NCI-H2081 (cell line): Measurements from ENCODE around the gene CEP131.
"Not testable (repeated sequence)": the region's sequence is repeated elsewhere in the genome, so short reads cannot be mapped to it uniquely, and the experiment has no call there.

Experiments
- DNase-seq, 2 experiments: peaks; one replicate each; lab custom pipeline; 2025; lab: John Stamatoyannopoulos, UW

The CEP131 gene

DNA sequence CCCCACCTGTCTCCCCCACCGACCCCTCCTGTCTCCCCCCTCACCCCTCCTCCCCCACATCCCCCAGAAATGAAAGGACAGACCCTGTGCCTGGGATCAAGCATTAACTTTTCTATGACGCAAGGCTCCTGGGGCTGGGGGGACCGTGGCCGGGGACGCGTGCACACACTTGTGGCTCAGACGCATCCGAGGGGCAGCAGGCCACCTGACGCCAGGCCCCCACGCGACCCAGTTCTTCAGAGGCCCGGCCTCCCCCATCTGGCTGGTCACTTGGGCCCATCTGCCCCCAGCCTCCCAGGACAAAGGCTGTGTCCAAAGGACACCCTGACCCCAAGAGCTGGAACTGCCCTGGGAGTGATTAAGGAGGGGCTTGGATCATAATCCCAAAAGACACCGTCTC, 71.5 kb downstream of the CEP131 start:
- DNase-seq: no peak

DNA sequence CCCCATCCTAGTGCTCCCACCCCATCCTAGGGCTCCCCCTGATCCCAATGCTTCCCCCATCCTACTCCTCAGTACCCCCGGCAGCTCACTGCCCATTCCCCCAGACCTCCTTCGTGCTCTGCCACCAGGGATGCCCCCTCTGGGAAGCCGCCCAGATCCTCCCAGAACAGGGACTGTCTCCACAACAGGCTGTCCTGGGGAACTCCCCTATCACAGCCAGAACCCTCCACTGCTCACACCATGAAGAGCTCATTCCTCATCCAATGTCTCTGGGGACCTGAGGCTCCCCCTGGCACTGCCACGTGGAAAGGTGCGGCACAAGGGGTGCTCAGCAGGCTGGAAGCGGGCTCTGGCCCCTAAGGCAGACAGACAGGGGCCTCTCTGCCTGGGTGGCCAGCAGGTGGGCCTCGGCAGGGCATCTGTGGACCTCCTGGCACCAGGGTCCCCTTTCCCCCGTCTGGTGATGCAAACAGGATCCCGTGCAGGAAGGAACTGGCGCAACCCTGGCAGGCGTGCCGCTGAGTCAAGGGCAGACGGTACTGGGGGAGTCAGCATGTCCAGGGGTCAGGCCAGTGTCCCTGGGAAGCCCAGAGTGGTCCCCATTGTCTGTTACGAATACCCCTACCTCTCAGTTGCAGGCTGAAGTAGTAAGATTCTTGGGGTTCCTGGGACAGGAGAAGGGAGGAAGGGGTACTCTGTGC, 72.2 kb downstream of the CEP131 start:
- no peak for DNase-seq

DNA sequence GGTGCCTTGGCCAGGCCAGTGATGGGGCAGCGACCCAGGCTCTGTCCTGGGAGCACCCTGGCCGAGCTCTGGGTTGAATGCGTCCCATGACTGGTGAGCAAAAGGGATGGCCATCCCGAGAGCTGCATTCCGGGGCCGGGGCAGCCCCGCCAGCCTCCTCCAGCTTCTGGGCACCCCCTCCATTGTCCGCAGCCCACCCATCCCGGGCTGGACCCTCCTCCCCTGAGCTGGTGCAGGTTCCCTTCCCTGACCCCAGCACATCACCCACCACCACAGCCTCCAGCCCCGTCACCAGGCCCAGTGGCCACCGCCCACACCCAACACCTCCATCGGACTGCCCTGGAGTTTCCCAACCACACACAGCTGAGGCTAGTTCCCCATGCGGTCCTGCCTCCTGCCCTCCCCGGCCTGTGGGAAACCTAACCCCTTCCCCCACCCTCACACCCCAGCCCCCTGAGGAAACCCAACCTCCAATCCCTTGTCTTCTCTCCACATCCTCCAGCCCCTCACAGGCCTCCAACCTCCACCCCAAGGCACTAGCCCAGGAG, 73.7 kb downstream of the CEP131 start:
- no peak for DNase-seq

DNA sequence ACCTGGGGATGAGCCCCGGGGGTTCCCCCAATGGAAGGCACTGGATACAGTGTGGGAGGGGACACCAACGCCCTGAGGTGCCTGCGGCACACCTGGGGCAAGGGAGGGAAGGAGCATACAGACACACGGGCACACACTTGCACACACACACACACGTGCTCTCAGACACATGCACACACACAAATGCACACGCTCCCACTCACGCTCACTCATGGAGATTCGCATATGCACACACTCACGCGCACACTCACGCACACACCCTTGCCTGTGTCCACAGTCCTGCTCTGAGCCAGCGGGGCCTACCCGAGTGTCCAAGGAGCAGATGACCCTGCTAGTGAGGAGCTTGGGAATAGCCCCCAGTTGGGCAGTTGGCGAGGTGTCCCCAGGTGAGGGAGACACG, 74.2 kb downstream of the CEP131 start:
- no peak for DNase-seq

DNA sequence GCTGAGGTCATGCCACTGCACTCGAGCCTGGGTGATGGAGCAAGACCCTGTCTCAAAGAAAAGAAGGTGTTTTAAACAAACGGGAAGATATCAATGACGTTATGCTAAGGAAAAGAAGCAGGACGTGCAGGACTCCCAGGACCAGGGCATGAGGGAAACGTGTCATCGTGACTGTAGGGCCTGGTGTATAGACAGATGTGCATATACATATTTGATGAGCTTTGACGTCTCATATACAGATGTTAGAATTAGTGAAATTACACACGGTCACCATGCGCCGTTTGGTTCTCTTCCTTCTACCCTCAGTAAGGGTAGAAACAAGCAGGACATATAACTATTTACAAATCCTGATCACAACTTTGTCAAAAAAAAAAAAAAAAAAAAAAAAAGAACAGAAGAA, 75.1 kb downstream of the CEP131 start:
- DNase-seq: no peak

DNA sequence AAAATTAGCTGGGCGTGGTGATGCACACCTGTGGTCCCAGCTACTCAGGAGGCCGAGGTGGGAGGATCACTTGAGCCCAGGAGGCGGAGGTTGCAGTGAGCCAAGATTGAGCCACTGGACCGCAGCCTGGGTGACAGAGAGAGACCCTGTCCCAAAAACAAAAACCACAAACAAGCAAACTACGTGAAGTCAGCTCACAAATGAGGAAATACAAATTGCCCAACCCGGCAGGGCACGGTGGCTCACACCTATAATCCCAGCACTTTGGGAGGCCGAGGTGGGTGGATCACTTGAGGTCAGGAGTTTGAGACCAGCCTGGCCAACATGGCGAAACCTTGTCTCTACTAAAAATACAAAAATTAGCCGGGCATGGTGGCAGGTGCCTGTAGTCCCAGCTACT, 76.6 kb downstream of the CEP131 start:
- DNase-seq: not testable (repeated sequence)

DNA sequence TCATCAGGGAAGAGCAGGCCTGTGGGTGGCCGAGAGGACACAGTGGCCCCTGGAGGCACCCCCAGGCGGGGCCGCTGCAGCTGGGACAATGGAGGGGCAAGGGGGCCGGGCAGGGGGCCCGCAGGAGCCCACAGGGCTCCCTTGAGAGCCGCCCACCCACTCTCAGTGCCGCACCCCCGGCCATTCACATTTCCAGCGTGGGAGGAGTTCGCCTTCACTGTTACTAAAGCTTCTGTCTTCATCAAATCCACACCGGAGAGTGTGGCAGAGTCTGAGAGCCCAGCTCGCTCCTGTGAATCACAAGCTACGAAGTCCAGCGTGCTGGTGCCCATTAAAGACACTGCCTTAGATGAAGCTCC, 78.4 kb downstream of the CEP131 start:
- DNase-seq: no peak

DNA sequence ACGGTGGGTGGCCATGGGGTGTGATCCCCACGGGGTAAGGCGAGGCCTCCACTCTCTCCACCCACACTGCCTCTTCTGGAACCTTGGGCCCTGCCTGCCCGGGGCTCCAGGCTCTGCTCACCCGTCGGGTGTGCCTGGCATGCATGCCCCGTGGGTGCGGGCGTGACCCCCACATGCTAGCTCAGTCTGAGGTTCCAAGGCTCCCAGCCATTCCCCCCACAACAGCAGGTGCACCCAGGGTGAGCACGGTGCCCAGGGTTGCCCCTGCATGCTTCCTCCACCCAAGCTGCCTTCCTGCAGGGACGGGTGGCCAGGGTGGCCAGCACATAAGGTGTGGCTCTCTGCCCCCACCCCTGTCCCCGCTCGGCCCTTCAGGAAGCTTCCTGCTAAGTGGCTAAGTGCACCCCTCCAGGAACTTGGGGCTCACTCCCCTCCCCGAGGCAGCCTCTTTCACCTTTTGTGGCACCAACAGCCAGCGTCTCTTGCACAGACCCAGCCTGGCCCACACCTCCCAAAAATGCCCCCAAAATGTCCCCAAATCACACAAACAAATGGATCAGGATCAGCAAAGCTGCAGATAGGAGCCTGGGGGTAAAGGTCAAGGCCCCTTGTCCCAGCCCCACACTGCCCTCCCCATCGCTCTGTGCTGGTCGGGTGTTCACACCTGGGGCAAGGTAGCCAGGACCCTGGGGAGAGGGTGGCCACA, 78.9 kb downstream of the CEP131 start:
- no peak for DNase-seq

DNA sequence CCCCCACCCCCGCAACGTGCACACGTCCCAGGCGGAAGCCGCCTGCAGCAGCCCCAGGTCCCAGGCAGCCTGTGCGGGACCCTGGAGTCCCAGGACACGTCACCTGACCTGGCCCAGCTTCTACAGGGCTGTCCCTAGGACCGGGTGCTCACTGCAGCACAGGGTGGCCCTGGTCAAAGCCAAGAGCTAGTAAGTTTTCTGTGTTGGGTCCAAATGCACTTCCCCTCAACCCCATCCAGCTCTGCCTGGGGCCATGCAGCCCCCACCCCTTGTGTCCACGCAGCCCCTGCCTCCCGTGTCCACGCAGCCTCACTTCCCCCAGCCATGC, 79.6 kb downstream of the CEP131 start:
- DNase-seq: no peak

DNA sequence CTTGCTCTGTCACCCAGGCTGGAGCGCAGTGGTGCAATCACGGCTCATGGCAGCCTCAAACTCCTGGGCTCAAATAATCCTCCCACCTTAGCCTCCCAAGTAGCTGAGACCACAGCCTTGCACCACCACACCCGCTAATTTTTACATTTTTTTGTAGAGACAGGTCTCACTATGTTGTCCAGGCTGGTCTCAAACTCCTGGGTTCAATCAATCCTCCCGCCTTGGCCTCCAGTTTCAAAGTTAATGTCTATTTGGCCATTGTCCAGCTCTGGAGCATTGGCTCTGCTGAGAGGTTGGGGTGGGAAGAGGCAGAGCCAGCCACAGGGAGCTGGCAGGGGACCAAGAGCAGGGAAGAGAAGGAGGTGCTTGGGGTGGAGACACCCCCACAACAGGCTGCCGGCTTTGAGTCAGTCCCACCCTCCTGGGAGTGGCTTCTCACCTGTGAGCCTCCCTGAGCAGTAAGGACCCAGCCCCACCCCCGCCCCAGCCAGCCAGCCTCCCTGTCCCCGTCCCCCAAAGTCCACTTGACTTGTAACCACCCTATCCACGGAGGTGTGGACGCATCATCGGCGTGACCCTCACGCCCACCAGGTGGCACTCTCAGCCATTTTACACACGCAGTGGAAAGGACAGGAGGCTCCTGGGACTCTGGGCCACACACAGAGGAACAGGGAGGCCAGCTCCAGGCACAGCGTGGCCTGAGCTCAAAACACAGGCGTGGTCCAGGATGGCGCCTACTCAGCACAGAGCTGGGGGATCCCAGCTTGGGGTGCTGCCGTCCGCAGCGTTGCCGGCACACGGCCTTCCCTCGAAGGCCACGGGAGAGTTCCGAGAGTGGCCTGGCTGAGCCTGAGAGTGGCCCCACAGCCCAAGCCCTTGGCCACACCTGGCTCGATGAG, 80.2 kb downstream of the CEP131 start:
- DNase-seq: peak; percentile 80

DNA sequence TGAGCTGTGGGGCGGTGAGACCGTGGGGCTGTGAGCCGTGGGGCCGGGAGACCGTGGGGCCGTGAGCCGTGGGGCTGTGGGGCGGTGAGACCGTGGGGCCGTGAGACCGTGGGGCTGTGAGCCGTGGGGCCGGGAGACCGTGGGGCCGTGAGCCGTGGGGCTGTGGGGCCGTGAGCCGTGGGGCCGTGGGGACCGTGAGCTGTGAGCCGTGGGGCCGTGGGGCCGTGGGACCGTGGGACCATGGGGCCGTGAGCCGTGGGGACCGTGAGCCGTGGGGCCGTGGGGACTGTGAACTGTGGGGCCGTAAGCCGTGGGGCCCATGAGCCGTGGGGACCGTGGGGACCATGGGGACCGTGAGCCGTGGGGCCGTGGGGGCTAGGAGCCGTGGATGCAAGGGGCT, 82.1 kb downstream of the CEP131 start:
- DNase-seq: no peak

DNA sequence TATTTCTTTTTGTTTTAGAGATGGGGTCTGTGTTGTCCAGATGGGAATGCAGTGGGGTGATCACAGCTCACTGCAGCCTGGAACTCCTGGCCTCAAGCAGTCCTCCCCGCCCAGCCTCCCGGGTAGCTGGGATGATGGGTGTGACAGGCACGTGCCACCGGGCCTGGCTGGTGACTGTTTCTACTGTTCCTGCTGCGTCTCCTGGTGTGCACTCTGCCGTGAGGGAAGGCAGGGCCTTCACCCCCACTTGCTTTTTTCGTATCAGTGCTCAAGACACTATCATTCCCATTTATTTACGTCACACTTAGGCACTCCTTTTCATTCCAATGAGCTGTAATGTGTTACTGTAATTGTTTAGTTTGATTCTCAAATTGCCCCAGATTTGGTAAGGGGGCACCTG, 82.7 kb downstream of the CEP131 start:
- DNase-seq: no peak
